T-helper 2 cell treated with Interferon-gamma antibody and Interleukin-4, amounts not matched to agents 5 μg/mL and 100 μg/mL, for 36 hours (primary cell): ENCODE measurements around the gene VKORC1L1.
"Not testable (repeated sequence)": the region's sequence is repeated elsewhere in the genome, so short reads cannot be mapped to it uniquely, and the experiment has no call there.

Experiments used
- DNase-seq: peaks from one replicate; pipeline ENCODE4 v3.0.0; 2021; ENCODE audit warnings: low spot score
- H3K27ac Mint-ChIP-seq: one replicate; pipeline ENCODE4 v1.8.0; 2021; ENCODE audit warnings: mild to moderate bottlenecking, mixed read lengths
- H3K27me3 Mint-ChIP-seq: one replicate; pipeline ENCODE4 v1.8.0; 2021; ENCODE audit warnings: low read depth, mixed read lengths
- H3K36me3 Mint-ChIP-seq: one replicate; pipeline ENCODE4 v1.8.0; 2021; ENCODE audit warnings: low read depth, mixed read lengths
- H3K4me1 Mint-ChIP-seq: one replicate; pipeline ENCODE4 v1.8.0; 2021; ENCODE audit warnings: low read depth, mixed read lengths
- H3K4me3 Mint-ChIP-seq: one replicate; pipeline ENCODE4 v1.8.0; 2022; ENCODE audit warnings: mild to moderate bottlenecking, moderate library complexity, mixed read lengths
- H3K9me3 Mint-ChIP-seq: one replicate; pipeline ENCODE4 v1.8.0; 2021; ENCODE audit warnings: mixed read lengths

Gene VKORC1L1

DNA sequence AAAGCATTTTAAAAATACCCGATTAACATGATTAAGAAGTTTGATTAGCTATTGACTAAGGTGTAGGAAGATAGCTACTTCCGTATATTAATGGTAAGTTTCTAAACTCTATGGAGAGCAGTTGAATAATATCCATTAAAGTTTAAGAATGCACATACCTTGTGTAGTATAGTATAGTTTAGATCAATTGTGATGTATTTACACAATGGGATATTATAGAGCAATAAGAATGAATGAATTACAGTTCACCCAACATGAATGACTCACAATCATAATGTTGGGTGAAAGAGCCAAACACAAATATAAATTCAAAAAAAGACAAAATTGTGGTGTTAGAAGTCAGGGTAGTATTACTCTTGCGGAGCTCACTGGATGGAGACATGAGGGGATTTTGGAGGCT, 24.4 kb downstream of the VKORC1L1 start:
- H3K27ac Mint-ChIP-seq, H3K27me3 Mint-ChIP-seq, DNase-seq, H3K4me1 Mint-ChIP-seq, H3K4me3 Mint-ChIP-seq: not testable (repeated sequence)
- Mint-ChIP-seq H3K9me3 (peaks cover 16% of the 10 kb centered on the region), H3K36me3 (peaks cover 31% of the 10 kb centered on the region)

GRCh38 chr7:65898677-65899447, 26.0 kb downstream of the VKORC1L1 start:
- H3K4me1 Mint-ChIP-seq, H3K27me3 Mint-ChIP-seq, DNase-seq, H3K27ac Mint-ChIP-seq, H3K4me3 Mint-ChIP-seq: not testable (repeated sequence)
- peaks cover 33% of the 10 kb centered on the region for H3K36me3 Mint-ChIP-seq
- H3K9me3 Mint-ChIP-seq = peaks cover 24% of the 10 kb centered on the region

DNA sequence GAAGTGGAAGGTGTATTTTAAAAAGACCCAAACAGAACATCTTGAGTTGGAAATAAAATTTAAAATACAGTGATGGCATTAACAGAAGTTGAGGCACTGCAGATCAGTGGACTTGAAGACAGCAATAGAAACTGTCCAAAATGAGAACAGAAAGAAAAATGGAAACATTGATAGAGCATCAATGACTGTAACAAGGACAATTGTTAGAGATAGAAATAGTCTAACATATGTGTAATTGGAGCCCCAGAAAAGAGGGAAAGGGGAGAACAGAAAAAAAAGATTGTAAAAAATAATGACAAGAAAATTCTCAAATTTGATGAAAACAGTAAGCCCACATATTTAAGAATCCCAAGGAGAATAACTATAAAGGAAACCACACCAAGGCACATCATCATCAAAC, 29.4 kb downstream of the VKORC1L1 start:
- Mint-ChIP-seq H3K9me3 (peaks cover 30% of the 10 kb centered on the region), H3K36me3 (peaks cover 44% of the 10 kb centered on the region)

DNA sequence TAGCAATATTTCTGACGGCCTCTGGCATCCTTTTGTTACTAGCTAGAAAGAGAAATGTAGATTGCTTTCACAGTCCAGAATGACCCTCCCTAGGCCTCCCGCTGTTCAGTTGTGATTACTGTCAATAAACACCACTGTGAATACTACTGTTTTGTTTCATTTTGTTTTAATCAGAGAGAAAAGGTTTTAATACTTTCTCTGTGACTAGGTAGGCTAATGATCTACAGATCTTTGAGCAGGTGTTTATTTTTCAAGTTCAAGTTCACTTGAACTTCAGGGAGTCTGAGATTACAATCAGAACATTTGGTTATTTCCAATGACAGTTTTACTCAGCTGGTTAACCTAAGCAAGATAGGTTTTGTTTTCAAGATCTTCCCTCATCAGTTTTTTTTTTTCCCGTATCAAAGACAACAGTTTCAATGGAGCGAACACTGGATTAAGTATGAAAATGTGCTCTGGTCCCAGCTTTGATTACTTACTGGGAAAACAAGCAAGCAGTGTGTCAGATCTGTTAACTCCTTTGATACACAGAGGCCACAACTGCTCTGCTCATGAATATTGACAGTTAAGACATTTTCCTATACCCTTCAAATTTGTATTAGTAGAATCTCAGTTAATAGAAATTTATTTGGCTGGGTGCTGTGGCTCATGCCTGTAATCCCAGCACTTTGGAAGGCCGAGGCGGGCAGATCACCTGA, 34.8 kb downstream of the VKORC1L1 start:
- H3K36me3 Mint-ChIP-seq = peaks cover 16% of the 10 kb centered on the region
- no peaks in the 10 kb centered on the region for H3K27me3 Mint-ChIP-seq
- peaks cover 10% of the 10 kb centered on the region for H3K4me1 Mint-ChIP-seq
- H3K9me3 Mint-ChIP-seq = peaks cover 10% of the 10 kb centered on the region
- no peak overlapping the region for H3K4me3 Mint-ChIP-seq
- H3K27ac Mint-ChIP-seq = no peak overlapping the region
- no peak for DNase-seq

More for the DNA sequence above, 29.4 kb downstream of the VKORC1L1 start:
- no peak for DNase-seq
- Mint-ChIP-seq H3K27ac (no peak overlapping the region), H3K27me3 (no peaks in the 10 kb centered on the region), H3K4me1 (peaks cover 5% of the 10 kb centered on the region), H3K4me3 (no peak overlapping the region)

DNA sequence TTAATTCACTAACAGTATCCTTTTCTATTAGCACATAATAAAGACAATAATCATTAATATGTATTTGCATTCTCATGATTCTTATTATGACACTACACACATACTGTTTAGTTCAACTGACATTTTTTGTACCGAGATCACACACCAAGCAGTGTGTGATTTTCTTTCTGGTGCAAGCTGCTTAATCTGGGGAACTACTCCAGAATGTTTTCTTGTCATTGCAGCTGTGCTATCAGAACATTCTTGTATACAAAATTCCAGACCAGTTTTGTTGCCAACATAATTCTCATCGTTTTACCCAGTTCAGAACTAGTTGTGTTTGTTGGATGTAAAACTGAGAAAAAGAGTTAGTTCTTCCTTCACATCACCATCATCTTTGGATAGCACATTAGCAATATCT, 37.4 kb downstream of the VKORC1L1 start:
- Mint-ChIP-seq H3K27ac (no peak overlapping the region), H3K4me3 (no peak overlapping the region), H3K9me3 (peaks cover 4% of the 10 kb centered on the region), H3K36me3 (peaks cover 5% of the 10 kb centered on the region), H3K27me3 (no peaks in the 10 kb centered on the region), H3K4me1 (peaks cover 11% of the 10 kb centered on the region)
- DNase-seq = no peak

DNA sequence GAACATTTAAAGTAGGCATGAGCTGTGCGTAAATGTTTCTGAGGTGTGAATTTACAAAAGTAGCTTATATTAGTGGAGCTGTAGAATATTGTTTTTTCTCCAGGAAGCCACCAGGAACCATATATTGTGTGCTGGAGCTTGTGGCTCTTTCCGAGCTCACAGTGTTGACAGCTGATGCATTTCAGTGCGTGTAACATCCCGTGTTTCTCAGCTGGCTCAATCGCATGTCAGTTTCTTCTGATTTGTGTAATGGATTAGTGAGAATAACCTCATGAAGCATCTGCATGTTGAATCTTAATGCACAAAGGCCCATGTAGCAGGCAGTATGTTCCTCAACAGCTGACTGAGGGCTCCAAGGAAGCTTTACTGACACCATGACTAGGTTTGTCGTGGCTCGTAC, 39.4 kb downstream of the VKORC1L1 start:
- Mint-ChIP-seq H3K27ac (no peak overlapping the region), H3K36me3 (no peaks in the 10 kb centered on the region), H3K9me3 (no peaks in the 10 kb centered on the region), H3K27me3 (no peaks in the 10 kb centered on the region), H3K4me3 (no peak overlapping the region), H3K4me1 (peaks cover 8% of the 10 kb centered on the region)
- DNase-seq = no peak

DNA sequence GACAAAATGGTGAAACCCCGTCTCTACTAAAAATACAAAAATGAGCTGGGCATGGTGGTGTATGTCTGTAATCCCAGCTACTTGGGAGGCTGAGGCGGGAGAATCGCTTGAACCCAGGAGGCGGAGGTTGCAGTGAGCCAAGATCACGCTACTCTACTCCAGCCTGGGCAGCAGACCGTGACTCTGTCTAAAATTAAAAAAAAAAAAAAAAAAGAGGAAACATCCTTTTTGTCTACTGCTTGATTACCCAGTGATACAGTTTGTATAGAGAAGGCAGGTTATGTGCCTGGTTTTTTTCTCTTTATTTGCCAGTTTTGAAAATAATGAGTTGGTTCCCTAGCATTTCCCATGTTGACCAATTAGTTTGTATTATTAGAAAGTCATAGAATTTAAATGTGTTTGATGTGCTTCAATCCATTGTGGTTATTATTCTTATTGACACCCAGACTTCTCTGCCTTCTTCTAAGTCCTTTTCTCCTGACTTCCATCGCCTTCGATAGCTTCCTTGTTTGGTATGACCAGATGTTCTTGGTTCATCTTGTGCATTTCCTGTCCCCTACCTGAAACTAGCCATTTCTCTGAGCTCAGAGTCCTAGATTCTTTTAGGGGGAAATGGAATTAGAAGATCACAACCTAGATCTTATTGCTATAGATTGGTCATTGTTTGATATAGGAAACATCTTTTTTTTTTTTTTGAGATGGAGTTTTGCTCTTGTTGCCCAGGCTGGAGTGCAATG, 43.2 kb downstream of the VKORC1L1 start:
- Mint-ChIP-seq H3K36me3 (no peaks in the 10 kb centered on the region), H3K27me3 (no peaks in the 10 kb centered on the region), H3K4me1 (peaks cover 1% of the 10 kb centered on the region), H3K27ac (no peak overlapping the region), H3K4me3 (no peak overlapping the region), H3K9me3 (no peaks in the 10 kb centered on the region)
- DNase-seq = no peak

- H3K27ac Mint-ChIP-seq = no peak overlapping the region
Measured at GRCh38 chr7:65923316-65923715, 50.4 kb downstream of the VKORC1L1 start.

GRCh38 chr7:65924193-65924592, 51.3 kb downstream of the VKORC1L1 start:
- Mint-ChIP-seq H3K4me1 (no peaks in the 10 kb centered on the region), H3K27ac (no peak overlapping the region), H3K27me3 (no peaks in the 10 kb centered on the region), H3K36me3 (no peaks in the 10 kb centered on the region), H3K9me3 (no peaks in the 10 kb centered on the region), H3K4me3 (no peak overlapping the region)
- DNase-seq = no peak

More at GRCh38 chr7:65923316-65923715, 50.4 kb downstream of the VKORC1L1 start:
- Mint-ChIP-seq H3K27me3 (no peaks in the 10 kb centered on the region), H3K4me1 (no peaks in the 10 kb centered on the region), H3K4me3 (no peak overlapping the region), H3K9me3 (no peaks in the 10 kb centered on the region), H3K36me3 (no peaks in the 10 kb centered on the region)
- DNase-seq = no peak

- Mint-ChIP-seq H3K4me1 (no peaks in the 10 kb centered on the region), H3K4me3 (no peak overlapping the region), H3K27me3 (no peaks in the 10 kb centered on the region), H3K9me3 (no peaks in the 10 kb centered on the region), H3K27ac (no peak overlapping the region), H3K36me3 (no peaks in the 10 kb centered on the region)
- DNase-seq = no peak
Measured at GRCh38 chr7:65925040-65925439, 52.2 kb downstream of the VKORC1L1 start.

- H3K27me3 Mint-ChIP-seq = no peaks in the 10 kb centered on the region
- H3K9me3 Mint-ChIP-seq = no peaks in the 10 kb centered on the region
Measured at GRCh38 chr7:65926588-65926987, 53.7 kb downstream of the VKORC1L1 start.

DNA sequence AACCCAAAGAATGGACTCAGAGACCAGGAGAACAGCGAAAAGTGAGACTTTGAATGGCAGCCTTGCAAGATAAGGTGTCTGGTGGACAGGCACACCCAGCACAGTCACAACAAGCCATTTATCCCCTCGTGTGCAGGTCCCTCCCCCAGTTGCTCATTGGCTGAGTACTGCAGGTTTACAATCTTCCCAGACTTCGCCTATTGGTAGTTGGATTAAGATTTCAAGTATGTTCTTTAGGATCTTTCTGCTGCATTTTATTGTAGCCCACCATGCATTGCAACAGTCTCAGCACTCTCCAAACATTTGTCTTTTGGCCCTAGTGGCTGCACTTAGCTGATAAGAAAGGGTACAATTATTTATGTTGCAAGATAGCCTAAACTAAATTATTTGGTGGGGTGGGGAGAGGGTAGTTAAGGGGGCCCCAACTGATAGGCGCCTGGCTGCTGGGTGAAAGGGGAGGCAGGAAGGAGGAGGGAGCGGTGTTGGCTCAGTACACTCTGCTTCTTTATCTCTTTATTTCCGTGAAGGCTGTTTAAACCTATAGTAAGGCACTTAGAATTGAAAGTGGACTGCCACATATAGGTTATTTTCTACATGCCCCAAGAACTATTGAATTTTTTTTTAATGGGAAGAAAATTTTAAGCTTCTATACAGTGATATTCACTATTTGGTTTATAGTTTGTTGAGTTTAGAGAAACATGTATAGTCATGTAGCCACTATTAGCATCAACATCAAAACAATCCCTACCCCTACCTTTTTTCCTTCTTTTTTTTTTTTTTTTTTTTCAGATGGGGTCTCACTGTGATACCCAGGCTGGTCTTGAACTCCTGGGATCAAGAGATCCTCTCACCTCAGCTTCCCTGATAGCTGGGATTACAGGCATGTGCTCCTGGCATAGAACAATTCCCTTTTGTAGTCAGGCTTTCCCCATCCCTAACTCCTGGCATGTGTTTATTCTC, 54.9 kb downstream of the VKORC1L1 start:
- H3K27me3 Mint-ChIP-seq = no peaks in the 10 kb centered on the region
- DNase-seq = no peak
- no peak overlapping the region for H3K4me3 Mint-ChIP-seq
- H3K9me3 Mint-ChIP-seq = no peaks in the 10 kb centered on the region
- peaks cover 1% of the 10 kb centered on the region for H3K36me3 Mint-ChIP-seq
- H3K4me1 Mint-ChIP-seq = no peaks in the 10 kb centered on the region
- no peak overlapping the region for H3K27ac Mint-ChIP-seq

More at GRCh38 chr7:65926588-65926987, 53.7 kb downstream of the VKORC1L1 start:
- no peak overlapping the region for H3K27ac Mint-ChIP-seq
- DNase-seq = no peak
- no peaks in the 10 kb centered on the region for H3K36me3 Mint-ChIP-seq
- H3K4me3 Mint-ChIP-seq = no peak overlapping the region
- H3K4me1 Mint-ChIP-seq = no peaks in the 10 kb centered on the region

- Mint-ChIP-seq H3K4me1 (peaks cover 11% of the 10 kb centered on the region), H3K27ac (no peak overlapping the region), H3K4me3 (no peak overlapping the region), H3K9me3 (no peaks in the 10 kb centered on the region), H3K27me3 (no peaks in the 10 kb centered on the region), H3K36me3 (peaks cover 1% of the 10 kb centered on the region)
- DNase-seq = no peak
Measured at GRCh38 chr7:65931685-65932084, 58.8 kb downstream of the VKORC1L1 start.
